ENCODE results near the gene SUV39H2. TPM values are rescaled to one million over a fixed set of nuclear protein-coding genes. Genes with fewer than 3 reads are reported as not detected.

SUV39H2 gene
- total RNA-seq, 1 donor from 2014 or later = 8.1 TPM

DNA sequence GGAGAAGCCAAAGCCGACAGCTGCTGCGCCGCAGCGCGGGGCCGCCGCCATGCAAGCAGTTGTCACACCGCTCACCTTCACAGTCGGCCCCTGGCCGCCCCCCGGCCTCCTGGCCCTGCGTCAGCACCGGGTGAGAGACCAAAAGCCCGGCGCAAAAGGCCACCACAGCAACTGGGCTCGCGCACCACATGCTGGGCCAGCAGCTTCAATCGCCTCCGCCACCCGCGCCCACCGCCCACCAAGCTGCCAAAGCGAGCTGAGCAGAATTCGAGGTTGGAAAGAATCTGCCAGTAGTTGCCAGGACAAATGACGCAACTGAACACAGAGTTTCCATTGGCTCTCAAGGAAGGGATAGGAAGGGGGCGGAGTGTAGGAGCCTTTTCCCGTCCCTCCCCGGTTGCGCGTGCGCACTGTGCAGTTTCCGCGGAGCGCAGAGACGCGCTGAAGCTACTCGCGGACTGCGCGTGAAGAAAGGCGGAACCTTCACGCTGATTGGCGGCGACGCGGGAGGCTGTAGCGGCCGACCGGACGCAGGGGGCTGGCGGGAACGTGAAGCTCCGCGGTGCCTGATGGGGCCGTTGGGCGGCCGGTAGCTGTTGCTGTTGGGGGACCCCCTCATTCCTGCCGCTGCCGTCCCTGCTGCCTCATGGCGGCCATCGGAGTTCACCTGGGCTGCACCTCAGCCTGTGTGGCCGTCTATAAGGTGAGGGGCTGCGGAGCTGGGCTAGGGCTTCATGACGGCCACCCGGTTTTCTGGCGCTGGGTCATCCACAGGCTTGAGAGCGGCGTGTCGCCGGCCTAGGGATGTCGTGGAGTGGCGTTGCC, 40.7 kb upstream of the SUV39H2 start, which contains the start of the genes CDNF, HSPA14 and MSANTD7:
Gene CDNF (minus strand): TSS at position 281 of the 825 bp plus-strand sequence. CDS start 91 bp downstream, at position 190.
Gene HSPA14 (plus strand): TSS at position 550 of the 825 bp plus-strand sequence. CDS start 97 bp downstream, at position 647.
Gene MSANTD7 (plus strand): TSS at position 550 of the 825 bp plus-strand sequence. CDS start 3,979 bp downstream, outside the sequence.
- H3K36me3 Mint-ChIP-seq (ENCODE audit: low read depth) = peaks cover 38% of the 10 kb centered on the region
- POLR2A ChIA-PET = interaction anchor here (0.6 to 3.2 kb wide), 37 partner anchors 10 to 1125 kb away, joined by 3 to 27 read pairs (median 5); partner anchors contain the start of genes DCLRE1C, MEIG1, NMT2 and SUV39H2
- DNase-seq (peak; percentile 97), ATAC-seq (ENCODE audit: low read depth) (peak; percentile 96)
- no peaks in the 10 kb centered on the region for H3K9me3 Mint-ChIP-seq
- TF ChIP-seq, protein P1, sequence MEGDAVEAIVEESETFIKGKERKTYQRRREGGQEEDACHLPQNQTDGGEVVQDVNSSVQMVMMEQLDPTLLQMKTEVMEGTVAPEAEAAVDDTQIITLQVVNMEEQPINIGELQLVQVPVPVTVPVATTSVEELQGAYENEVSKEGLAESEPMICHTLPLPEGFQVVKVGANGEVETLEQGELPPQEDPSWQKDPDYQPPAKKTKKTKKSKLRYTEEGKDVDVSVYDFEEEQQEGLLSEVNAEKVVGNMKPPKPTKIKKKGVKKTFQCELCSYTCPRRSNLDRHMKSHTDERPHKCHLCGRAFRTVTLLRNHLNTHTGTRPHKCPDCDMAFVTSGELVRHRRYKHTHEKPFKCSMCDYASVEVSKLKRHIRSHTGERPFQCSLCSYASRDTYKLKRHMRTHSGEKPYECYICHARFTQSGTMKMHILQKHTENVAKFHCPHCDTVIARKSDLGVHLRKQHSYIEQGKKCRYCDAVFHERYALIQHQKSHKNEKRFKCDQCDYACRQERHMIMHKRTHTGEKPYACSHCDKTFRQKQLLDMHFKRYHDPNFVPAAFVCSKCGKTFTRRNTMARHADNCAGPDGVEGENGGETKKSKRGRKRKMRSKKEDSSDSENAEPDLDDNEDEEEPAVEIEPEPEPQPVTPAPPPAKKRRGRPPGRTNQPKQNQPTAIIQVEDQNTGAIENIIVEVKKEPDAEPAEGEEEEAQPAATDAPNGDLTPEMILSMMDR (IDR thresholded peaks at IDR 0.05) = no peak
- peaks cover 25% of the 10 kb centered on the region for H3K4me1 Mint-ChIP-seq
- no peaks in the 10 kb centered on the region for H3K27me3 Mint-ChIP-seq
- H3K4me3 Mint-ChIP-seq = peak within 1 kb of the TSS; percentile 95
- CTCF ChIA-PET = interaction anchor here (0.7 to 2.9 kb wide), 8 partner anchors 14 to 301 kb away, joined by 3 to 24 read pairs (median 4); partner anchors contain the start of genes DCLRE1C and SUV39H2
- intact Hi-C loops (cut with micrococcal nuclease) = loop anchor here (1.0 to 5.0 kb wide), 13 partner anchors 40 to 1051 kb away; partner anchors contain the start of genes DCLRE1C, MEIG1, NMT2 and RPP38
- peak within 1 kb of the TSS; percentile 91 for H3K27ac Mint-ChIP-seq

DNA sequence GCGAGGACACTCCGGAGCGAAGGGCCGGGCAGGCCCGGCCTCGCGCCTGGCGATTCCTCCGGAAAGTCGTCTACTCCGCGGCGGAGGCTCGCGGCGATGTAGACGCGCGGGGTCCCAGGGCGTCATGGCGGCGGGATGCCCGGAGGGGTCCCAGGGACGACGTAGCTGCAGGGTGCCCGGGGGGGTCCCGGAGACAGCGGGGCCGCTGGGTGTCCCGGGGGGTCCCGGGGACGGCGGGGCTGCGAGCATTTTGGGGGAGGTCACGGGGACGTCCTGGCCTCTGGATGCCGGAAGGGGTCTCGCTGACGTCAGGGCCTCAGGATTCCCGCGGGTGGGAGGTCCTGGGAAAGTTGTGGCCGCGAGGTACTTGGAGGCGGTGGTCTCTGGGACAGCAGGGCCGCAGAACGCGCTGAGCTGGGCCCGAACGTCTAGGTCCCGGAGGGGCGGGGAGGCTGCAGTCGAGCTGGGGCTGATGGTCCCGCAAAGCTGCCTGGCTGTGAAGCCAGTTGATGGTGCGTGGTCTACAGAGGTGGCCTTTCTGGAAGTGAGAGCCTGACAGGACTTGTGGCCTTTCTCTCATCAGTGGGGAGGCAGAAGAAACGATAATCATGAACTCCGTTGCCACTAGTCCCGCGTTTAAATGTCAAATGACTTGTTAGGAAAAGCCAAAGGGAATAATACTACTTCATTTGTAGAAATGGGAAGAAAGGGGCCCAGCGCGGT, 39.9 kb upstream of the SUV39H2 start:
- ATAC-seq (ENCODE audit: low read depth) (no peak), DNase-seq (no peak)
- Mint-ChIP-seq H3K27ac (peak overlapping the region; percentile 91), H3K27me3 (no peaks in the 10 kb centered on the region), H3K4me3 (peak overlapping the region; percentile 95), H3K36me3 (ENCODE audit: low read depth) (peaks cover 45% of the 10 kb centered on the region), H3K4me1 (peaks cover 25% of the 10 kb centered on the region), H3K9me3 (no peaks in the 10 kb centered on the region)
- ChIA-PET CTCF (interaction anchor here (0.7 to 2.9 kb wide), 5 partner anchors 15 to 301 kb away, joined by 4 to 24 read pairs (median 10); no protein-coding TSS in a partner anchor), POLR2A (interaction anchor here (0.6 to 3.2 kb wide), 29 partner anchors 9 to 1126 kb away, joined by 3 to 27 read pairs (median 7); partner anchors contain the start of genes DCLRE1C, MEIG1, NMT2 and SUV39H2)
- intact Hi-C loops (cut with micrococcal nuclease) = loop anchor here (1.0 to 5.0 kb wide), 12 partner anchors 40 to 1051 kb away; partner anchors contain the start of genes DCLRE1C, MEIG1, NMT2 and RPP38
- TF ChIP-seq, protein P1 (IDR thresholded peaks at IDR 0.05) = no peak

DNA sequence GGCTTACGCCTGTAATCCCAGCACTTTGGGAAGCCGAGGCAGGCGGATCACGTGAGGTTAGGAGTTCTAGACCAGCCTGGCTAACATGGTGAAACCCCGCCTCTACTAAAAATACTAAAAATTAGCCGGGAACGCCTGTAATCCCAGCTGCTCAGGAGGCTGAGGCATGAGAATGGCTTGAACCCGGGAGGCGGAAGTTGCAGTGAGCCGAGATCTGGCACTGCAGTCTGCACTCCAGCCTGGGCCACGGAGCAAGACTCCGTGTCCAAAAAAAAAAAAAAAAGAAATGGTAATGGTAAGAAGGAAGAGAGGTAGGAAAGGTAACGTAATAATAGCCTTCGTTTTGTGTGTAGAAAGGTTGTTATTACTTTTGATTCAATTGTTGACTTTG, 39.4 kb upstream of the SUV39H2 start:
- ATAC-seq (ENCODE audit: low read depth) (no peak), DNase-seq (no peak)
- Mint-ChIP-seq H3K9me3 (no peaks in the 10 kb centered on the region), H3K27ac (peak overlapping the region; percentile 73), H3K4me3 (peak overlapping the region; percentile 95), H3K4me1 (peaks cover 25% of the 10 kb centered on the region), H3K36me3 (ENCODE audit: low read depth) (peaks cover 51% of the 10 kb centered on the region), H3K27me3 (no peaks in the 10 kb centered on the region)
- CTCF ChIA-PET = interaction anchor here (0.7 to 2.2 kb wide), 2 partner anchors 66 to 302 kb away, joined by 4 to 14 read pairs; no protein-coding TSS in a partner anchor
- POLR2A ChIA-PET = interaction anchor here (0.6 to 3.2 kb wide), 2 partner anchors 39 to 112 kb away, joined by 12 to 27 read pairs; partner anchors contain the start of gene SUV39H2
- intact Hi-C loops (cut with micrococcal nuclease) = loop anchor here (5.0 kb wide), 6 partner anchors 133 to 1052 kb away; partner anchors contain the start of gene NMT2
- TF ChIP-seq, protein P1 (IDR thresholded peaks at IDR 0.05) = no peak

DNA sequence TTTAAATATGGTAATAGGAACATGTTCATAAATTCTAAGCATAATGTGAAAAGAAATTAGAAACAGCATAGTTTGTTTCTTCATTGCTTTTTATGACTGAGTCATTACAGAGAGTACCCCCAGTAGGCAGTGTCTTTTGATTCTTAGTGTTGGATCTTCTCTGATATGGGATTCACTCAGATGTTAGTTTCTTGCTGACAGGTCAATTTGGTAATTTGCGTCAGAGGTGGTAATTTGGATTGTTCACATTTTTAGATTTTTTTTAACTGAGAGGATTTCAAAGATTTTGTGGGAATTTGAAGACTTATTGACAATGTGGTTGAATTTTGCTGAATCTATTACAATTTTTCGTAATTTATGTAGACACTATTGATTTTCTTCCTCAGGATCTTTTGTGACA, 38.5 kb upstream of the SUV39H2 start:
- no peak for ATAC-seq (ENCODE audit: low read depth)
- CTCF ChIA-PET = interaction anchor here (0.6 kb wide), 1 partner anchor 87 kb away, joined by 3 read pairs; no protein-coding TSS in a partner anchor
- intact Hi-C loops (cut with micrococcal nuclease) = no loop called here
- TF ChIP-seq, protein P1 (IDR thresholded peaks at IDR 0.05) = no peak
- H3K36me3 Mint-ChIP-seq (ENCODE audit: low read depth) = peaks cover 59% of the 10 kb centered on the region
- H3K4me3 Mint-ChIP-seq = peak overlapping the region; percentile 59
- H3K9me3 Mint-ChIP-seq = no peaks in the 10 kb centered on the region
- no peak overlapping the region for H3K27ac Mint-ChIP-seq
- POLR2A ChIA-PET = no interaction called here
- peaks cover 25% of the 10 kb centered on the region for H3K4me1 Mint-ChIP-seq
- DNase-seq = no peak
- H3K27me3 Mint-ChIP-seq = no peaks in the 10 kb centered on the region

Data from activated B cell treated with CpG ODN at 0.5 μM for 24 hours (primary cell).